ENCODE results near the gene ZBTB16.

DNA sequence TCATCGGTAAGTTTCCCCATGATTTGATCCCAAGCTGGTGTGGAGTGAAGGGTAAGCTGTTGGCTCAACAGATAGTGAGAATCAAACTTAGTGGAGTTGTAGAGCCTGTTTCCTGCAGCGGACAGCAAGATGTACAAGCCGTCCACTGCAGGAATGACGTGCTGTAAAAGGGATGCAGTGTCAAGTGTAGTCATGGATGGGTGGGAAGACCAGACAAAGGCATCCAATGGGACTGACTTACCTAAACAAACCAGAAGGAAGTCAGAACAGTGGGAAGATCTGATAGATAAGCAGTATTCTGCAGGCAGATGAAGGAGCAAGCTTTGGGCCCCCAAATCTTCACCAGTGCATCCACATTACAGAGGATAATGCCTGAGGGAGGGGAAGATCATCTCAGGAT is 8.8 kb downstream of the ZBTB16 start:
- TF ChIP-seq, protein P1, sequence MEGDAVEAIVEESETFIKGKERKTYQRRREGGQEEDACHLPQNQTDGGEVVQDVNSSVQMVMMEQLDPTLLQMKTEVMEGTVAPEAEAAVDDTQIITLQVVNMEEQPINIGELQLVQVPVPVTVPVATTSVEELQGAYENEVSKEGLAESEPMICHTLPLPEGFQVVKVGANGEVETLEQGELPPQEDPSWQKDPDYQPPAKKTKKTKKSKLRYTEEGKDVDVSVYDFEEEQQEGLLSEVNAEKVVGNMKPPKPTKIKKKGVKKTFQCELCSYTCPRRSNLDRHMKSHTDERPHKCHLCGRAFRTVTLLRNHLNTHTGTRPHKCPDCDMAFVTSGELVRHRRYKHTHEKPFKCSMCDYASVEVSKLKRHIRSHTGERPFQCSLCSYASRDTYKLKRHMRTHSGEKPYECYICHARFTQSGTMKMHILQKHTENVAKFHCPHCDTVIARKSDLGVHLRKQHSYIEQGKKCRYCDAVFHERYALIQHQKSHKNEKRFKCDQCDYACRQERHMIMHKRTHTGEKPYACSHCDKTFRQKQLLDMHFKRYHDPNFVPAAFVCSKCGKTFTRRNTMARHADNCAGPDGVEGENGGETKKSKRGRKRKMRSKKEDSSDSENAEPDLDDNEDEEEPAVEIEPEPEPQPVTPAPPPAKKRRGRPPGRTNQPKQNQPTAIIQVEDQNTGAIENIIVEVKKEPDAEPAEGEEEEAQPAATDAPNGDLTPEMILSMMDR (IDR thresholded peaks at IDR 0.05) = no peak
- TF ChIP-seq POLR2AphosphoS5 (IDR thresholded peaks at IDR 0.05) = peak in 1 of 3 donors; percentile 12
